PFSK-1 (cell line): Measurements from ENCODE around the gene AHDC1.

ENCODE experiments used
- FOXP2 ChIP-seq: optimal IDR thresholded peaks from 2 replicates; pipeline ENCODE3; 2011; ENCODE audit warnings: borderline replicate concordance, control low read depth, inconsistent platforms; ENCODE audit not compliant: insufficient read depth; ENCODE audit errors: extremely low read length, extremely low read depth
- POLR2AphosphoS5 ChIP-seq: IDR thresholded peaks from 2 replicates; pipeline ENCODE4 v1.6.1; 2012; ENCODE audit warnings: low read depth, mild to moderate bottlenecking, control low read depth, low read length, moderate library complexity
- REST ChIP-seq, 2 experiments: IDR thresholded peaks; 2 replicates each; pipeline versions ENCODE4 v1.6.1 to v1.8.0; 2011 to 2012; ENCODE audit warnings: low read depth in 2 of 2, low read length in 2 of 2, control low read depth in 1 of 2, inconsistent platforms in 1 of 2, mild to moderate bottlenecking in 1 of 2, moderate library complexity in 1 of 2; ENCODE audit not compliant: insufficient read depth in 1 of 2
- SIN3A ChIP-seq: IDR thresholded peaks from 2 replicates; pipeline ENCODE4 v1.6.1; 2012; ENCODE audit warnings: mild to moderate bottlenecking, low read length, moderate library complexity, borderline replicate concordance; ENCODE audit not compliant: insufficient read depth
- TAF1 ChIP-seq: IDR thresholded peaks from 2 replicates; pipeline ENCODE4 v1.6.1; 2012; ENCODE audit warnings: low read length, control low read depth, borderline replicate concordance; ENCODE audit not compliant: insufficient read depth

Gene AHDC1

GRCh38 chr1:27563341-27563590 is 40.7 kb downstream of the AHDC1 start:
- TF ChIP-seq POLR2AphosphoS5, result no peak
- no peak for TF ChIP-seq SIN3A
- no peak for TF ChIP-seq TAF1
- TF ChIP-seq REST (IDR thresholded peaks at IDR 0.05; ENCODE audit: insufficient read depth in 1 of 2, low read depth in 2 of 2, low read length in 2 of 2), result no peak
- TF ChIP-seq FOXP2, result no peak

- TF ChIP-seq TAF1, result no peak
- TF ChIP-seq POLR2AphosphoS5, result no peak
- TF ChIP-seq SIN3A, result no peak
- no peak for TF ChIP-seq REST (IDR thresholded peaks at IDR 0.05; ENCODE audit: insufficient read depth in 1 of 2, low read depth in 2 of 2, low read length in 2 of 2)
- no peak for TF ChIP-seq FOXP2
Measured at GRCh38 chr1:27562534-27563340, 41.2 kb downstream of the AHDC1 start.

- no peak for TF ChIP-seq TAF1
- no peak for TF ChIP-seq SIN3A
- TF ChIP-seq POLR2AphosphoS5, result no peak
- no peak for TF ChIP-seq FOXP2
- TF ChIP-seq REST (IDR thresholded peaks at IDR 0.05; ENCODE audit: insufficient read depth in 1 of 2, low read depth in 2 of 2, low read length in 2 of 2), result no peak
Measured at GRCh38 chr1:27562021-27562420, 41.9 kb downstream of the AHDC1 start.

GRCh38 chr1:27561124-27561899 is 42.6 kb downstream of the AHDC1 start:
- TF ChIP-seq REST (IDR thresholded peaks at IDR 0.05; ENCODE audit: insufficient read depth in 1 of 2, low read depth in 2 of 2, low read length in 2 of 2) (no peak), TAF1 (no peak), POLR2AphosphoS5 (no peak), SIN3A (no peak), FOXP2 (no peak)
